Measurements from ENCODE around the gene WWC2.

Gene WWC2

DNA sequence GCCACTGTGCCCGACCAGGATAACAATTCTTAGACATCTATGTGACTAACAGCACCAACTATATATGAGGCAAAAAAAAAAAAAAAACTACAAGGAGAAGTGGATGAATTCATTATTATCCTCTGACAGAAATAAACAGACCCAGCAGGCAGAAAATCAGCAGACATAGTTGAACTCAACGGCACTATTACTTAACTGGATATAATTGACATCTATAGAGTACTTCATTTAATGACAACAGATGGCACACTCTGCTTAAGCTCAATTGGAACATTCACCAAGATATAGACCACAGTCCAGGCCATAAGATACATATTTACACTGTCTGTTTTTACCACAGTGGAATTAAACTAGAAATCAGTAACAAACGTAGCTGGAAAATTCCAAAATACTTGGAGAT lies 207.8 kb downstream of the WWC2 start:
- no peaks in the 10 kb centered on the region for H3K27me3 ChIP-seq (ENCODE audit: control insufficient read depth in 1 of 2, insufficient read depth in 1 of 2, low read length in 2 of 2)
- no peaks in the 10 kb centered on the region for H3K4me1 ChIP-seq (ENCODE audit: control insufficient read depth, insufficient read depth, low read depth, low read length)
- H3K4me2 ChIP-seq (ENCODE audit: low read length, poor library complexity, severe bottlenecking): no peak overlapping the region
- H4K91ac ChIP-seq (ENCODE audit: low read length): no peak overlapping the region
- H2BK15ac ChIP-seq (ENCODE audit: low read depth, poor library complexity, severe bottlenecking): no peak overlapping the region
- H2AK5ac ChIP-seq (ENCODE audit: low read length, severe bottlenecking): no peak overlapping the region
- 92% methylated on average over 1 of the region's 3 CpGs for WGBS
- no peak overlapping the region for H2BK120ac ChIP-seq (ENCODE audit: low read depth, low read length)
- no peak overlapping the region for H3K27ac ChIP-seq (ENCODE audit: low read length, poor library complexity, severe bottlenecking)
- H3K36me3 ChIP-seq (ENCODE audit: control insufficient read depth in 1 of 2, insufficient read depth in 2 of 2, low read depth in 1 of 2, low read length in 2 of 2): peaks cover 0 to 18% of the 10 kb centered on the region in 2 experiments
- no peaks in the 10 kb centered on the region for H3K79me1 ChIP-seq (replicated peaks; ENCODE audit: low read length, poor library complexity, severe bottlenecking)
- no peak overlapping the region for H2BK12ac ChIP-seq (ENCODE audit: low read length in 2 of 2)
- H4K8ac ChIP-seq (ENCODE audit: low read length): no peak overlapping the region
- H3K9ac ChIP-seq (ENCODE audit: low read length): no peak overlapping the region
- DNase-seq: no peak
- no peak overlapping the region for H3K4ac ChIP-seq (ENCODE audit: low read depth in 1 of 2, low read length in 2 of 2)
- no peak overlapping the region for H2AFZ ChIP-seq (ENCODE audit: low read depth, low read length)
- no peak overlapping the region for H3K18ac ChIP-seq (ENCODE audit: low read depth in 1 of 2, low read length in 2 of 2)
- H3K4me3 ChIP-seq (ENCODE audit: insufficient read depth in 1 of 2, low read depth in 1 of 2, low read length in 2 of 2): no peak overlapping the region
- H3K9me3 ChIP-seq (ENCODE audit: control insufficient read depth, low read length): no peaks in the 10 kb centered on the region
- H2BK5ac ChIP-seq (ENCODE audit: low read depth, low read length, poor library complexity, severe bottlenecking): no peak overlapping the region
- H3K14ac ChIP-seq (ENCODE audit: low read length in 2 of 2): no peak overlapping the region
- no peak overlapping the region for H3K23ac ChIP-seq (ENCODE audit: low read length in 2 of 2)

GRCh38 chr4:183312841-183313240 lies 213.8 kb downstream of the WWC2 start:
- Histone ChIP-seq H3K36me3 (ENCODE audit: control insufficient read depth in 1 of 2, insufficient read depth in 2 of 2, low read depth in 1 of 2, low read length in 2 of 2) (peaks cover 36 to 46% of the 10 kb centered on the region in 2 experiments), H2BK120ac (ENCODE audit: low read depth, low read length) (no peak overlapping the region), H4K8ac (ENCODE audit: low read length) (no peak overlapping the region), H3K79me1 (replicated peaks; ENCODE audit: low read length, poor library complexity, severe bottlenecking) (peaks cover 7% of the 10 kb centered on the region), H3K14ac (ENCODE audit: low read length in 2 of 2) (no peak overlapping the region), H2BK12ac (ENCODE audit: low read length in 2 of 2) (no peak overlapping the region), H3K9ac (ENCODE audit: low read length) (no peak overlapping the region), H2AFZ (ENCODE audit: low read depth, low read length) (no peak overlapping the region), H3K4me1 (ENCODE audit: control insufficient read depth, insufficient read depth, low read depth, low read length) (no peaks in the 10 kb centered on the region), H3K4ac (ENCODE audit: low read depth in 1 of 2, low read length in 2 of 2) (no peak overlapping the region), H2BK15ac (ENCODE audit: low read depth, poor library complexity, severe bottlenecking) (no peak overlapping the region), H3K18ac (ENCODE audit: low read depth in 1 of 2, low read length in 2 of 2) (no peak overlapping the region), H3K9me3 (ENCODE audit: control insufficient read depth, low read length) (no peaks in the 10 kb centered on the region), H3K4me2 (ENCODE audit: low read length, poor library complexity, severe bottlenecking) (no peak overlapping the region), H3K27ac (ENCODE audit: low read length, poor library complexity, severe bottlenecking) (no peak overlapping the region), H3K27me3 (ENCODE audit: control insufficient read depth in 1 of 2, insufficient read depth in 1 of 2, low read length in 2 of 2) (no peaks in the 10 kb centered on the region), H2BK5ac (ENCODE audit: low read depth, low read length, poor library complexity, severe bottlenecking) (no peak overlapping the region), H2AK5ac (ENCODE audit: low read length, severe bottlenecking) (no peak overlapping the region), H4K91ac (ENCODE audit: low read length) (no peak overlapping the region), H3K4me3 (ENCODE audit: insufficient read depth in 1 of 2, low read depth in 1 of 2, low read length in 2 of 2) (no peak overlapping the region), H3K23ac (ENCODE audit: low read length in 2 of 2) (no peak overlapping the region)
- WGBS: 88% methylated on average over 5 of the region's 5 CpGs
- DNase-seq: no peak

GRCh38 chr4:183314336-183314735 lies 215.3 kb downstream of the WWC2 start:
- peaks cover 41 to 48% of the 10 kb centered on the region in 2 experiments for H3K36me3 ChIP-seq (ENCODE audit: control insufficient read depth in 1 of 2, insufficient read depth in 2 of 2, low read depth in 1 of 2, low read length in 2 of 2)
- no peak overlapping the region for H4K8ac ChIP-seq (ENCODE audit: low read length)
- H3K27me3 ChIP-seq (ENCODE audit: control insufficient read depth in 1 of 2, insufficient read depth in 1 of 2, low read length in 2 of 2): no peaks in the 10 kb centered on the region
- no peak overlapping the region for H3K4me3 ChIP-seq (ENCODE audit: insufficient read depth in 1 of 2, low read depth in 1 of 2, low read length in 2 of 2)
- H4K91ac ChIP-seq (ENCODE audit: low read length): no peak overlapping the region
- no peak overlapping the region for H2BK15ac ChIP-seq (ENCODE audit: low read depth, poor library complexity, severe bottlenecking)
- H3K14ac ChIP-seq (ENCODE audit: low read length in 2 of 2): no peak overlapping the region
- H3K27ac ChIP-seq (ENCODE audit: low read length, poor library complexity, severe bottlenecking): no peak overlapping the region
- no peak overlapping the region for H2AK5ac ChIP-seq (ENCODE audit: low read length, severe bottlenecking)
- H2AFZ ChIP-seq (ENCODE audit: low read depth, low read length): no peak overlapping the region
- no peak overlapping the region for H3K4me2 ChIP-seq (ENCODE audit: low read length, poor library complexity, severe bottlenecking)
- H3K23ac ChIP-seq (ENCODE audit: low read length in 2 of 2): no peak overlapping the region
- no peak overlapping the region for H2BK5ac ChIP-seq (ENCODE audit: low read depth, low read length, poor library complexity, severe bottlenecking)
- DNase-seq: no peak
- no peak overlapping the region for H2BK120ac ChIP-seq (ENCODE audit: low read depth, low read length)
- WGBS: 96% methylated on average over 14 of the region's 15 CpGs
- no peak overlapping the region for H2BK12ac ChIP-seq (ENCODE audit: low read length in 2 of 2)
- H3K4ac ChIP-seq (ENCODE audit: low read depth in 1 of 2, low read length in 2 of 2): no peak overlapping the region
- no peak overlapping the region for H3K9ac ChIP-seq (ENCODE audit: low read length)
- peaks cover 1% of the 10 kb centered on the region for H3K4me1 ChIP-seq (ENCODE audit: control insufficient read depth, insufficient read depth, low read depth, low read length)
- peaks cover 9% of the 10 kb centered on the region for H3K79me1 ChIP-seq (replicated peaks; ENCODE audit: low read length, poor library complexity, severe bottlenecking)
- H3K18ac ChIP-seq (ENCODE audit: low read depth in 1 of 2, low read length in 2 of 2): no peak overlapping the region
- no peaks in the 10 kb centered on the region for H3K9me3 ChIP-seq (ENCODE audit: control insufficient read depth, low read length)

DNA sequence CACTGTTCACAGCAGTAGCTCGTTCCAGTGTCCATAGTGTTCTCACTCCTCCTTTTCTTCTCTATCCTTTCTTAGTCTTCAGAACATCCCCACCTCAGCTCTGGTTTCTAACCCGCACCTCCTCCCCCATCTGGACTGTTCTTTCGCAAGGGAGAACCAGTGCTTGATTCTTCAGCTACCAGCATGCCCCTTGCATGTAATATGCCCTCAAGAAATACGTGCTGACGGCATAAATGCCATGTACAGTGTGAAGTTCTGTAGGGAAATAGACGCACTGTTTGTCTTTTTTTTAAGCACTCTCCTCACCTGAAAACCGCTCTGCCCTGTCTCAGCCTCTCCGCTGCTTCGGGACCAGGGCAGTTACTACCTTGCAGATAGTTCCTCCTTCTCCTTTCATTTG lies 215.7 kb downstream of the WWC2 start:
- Histone ChIP-seq H3K4me3 (ENCODE audit: insufficient read depth in 1 of 2, low read depth in 1 of 2, low read length in 2 of 2) (no peak overlapping the region), H2BK5ac (ENCODE audit: low read depth, low read length, poor library complexity, severe bottlenecking) (no peak overlapping the region), H4K8ac (ENCODE audit: low read length) (no peak overlapping the region), H3K4ac (ENCODE audit: low read depth in 1 of 2, low read length in 2 of 2) (no peak overlapping the region), H2BK12ac (ENCODE audit: low read length in 2 of 2) (no peak overlapping the region), H2BK15ac (ENCODE audit: low read depth, poor library complexity, severe bottlenecking) (no peak overlapping the region), H3K27ac (ENCODE audit: low read length, poor library complexity, severe bottlenecking) (no peak overlapping the region), H3K14ac (ENCODE audit: low read length in 2 of 2) (no peak overlapping the region), H2AFZ (ENCODE audit: low read depth, low read length) (no peak overlapping the region), H2BK120ac (ENCODE audit: low read depth, low read length) (no peak overlapping the region), H2AK5ac (ENCODE audit: low read length, severe bottlenecking) (no peak overlapping the region), H3K27me3 (ENCODE audit: control insufficient read depth in 1 of 2, insufficient read depth in 1 of 2, low read length in 2 of 2) (no peaks in the 10 kb centered on the region), H3K4me2 (ENCODE audit: low read length, poor library complexity, severe bottlenecking) (no peak overlapping the region), H3K79me1 (replicated peaks; ENCODE audit: low read length, poor library complexity, severe bottlenecking) (peaks cover 9% of the 10 kb centered on the region), H3K18ac (ENCODE audit: low read depth in 1 of 2, low read length in 2 of 2) (no peak overlapping the region), H3K9ac (ENCODE audit: low read length) (no peak overlapping the region), H3K4me1 (ENCODE audit: control insufficient read depth, insufficient read depth, low read depth, low read length) (peaks cover 1% of the 10 kb centered on the region), H4K91ac (ENCODE audit: low read length) (no peak overlapping the region), H3K23ac (ENCODE audit: low read length in 2 of 2) (no peak overlapping the region), H3K9me3 (ENCODE audit: control insufficient read depth, low read length) (no peaks in the 10 kb centered on the region), H3K36me3 (ENCODE audit: control insufficient read depth in 1 of 2, insufficient read depth in 2 of 2, low read depth in 1 of 2, low read length in 2 of 2) (peaks cover 44 to 49% of the 10 kb centered on the region in 2 experiments)
- DNase-seq: no peak
- 99% methylated on average over 9 of the region's 9 CpGs for WGBS

All from mesenchymal stem cell (in vitro differentiated cells and primary cell).